Measurements from ENCODE around the gene PEX5.

PEX5 gene

DNA sequence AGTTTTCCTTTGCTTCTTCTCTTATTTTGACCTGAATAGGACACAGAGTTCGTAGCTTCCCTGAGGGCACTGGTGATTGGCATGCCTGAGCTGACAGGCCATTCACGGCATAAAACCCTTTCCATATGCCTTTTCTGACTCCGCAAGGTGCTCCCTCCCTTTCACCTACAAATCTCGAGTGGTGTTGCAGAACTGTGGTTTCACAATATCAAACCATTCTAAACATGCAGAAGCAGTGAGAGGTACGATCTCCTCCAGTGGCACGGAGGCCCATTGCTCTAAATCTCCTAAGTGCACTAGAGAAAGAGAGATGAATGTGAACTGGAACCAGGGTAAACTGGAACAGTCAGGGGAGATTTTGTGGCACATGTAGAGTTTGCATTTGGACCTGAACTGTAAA lies 35.4 kb upstream of the PEX5 start:
- DNase-seq (ENCODE audit: low read depth in 2 of 2), result no peak
- H3K4me3 ChIP-seq (replicated peaks in 1 of 2; ENCODE audit: low read depth in 2 of 2, low read length in 2 of 2), result no peak overlapping the region
- TF ChIP-seq, protein P1, sequence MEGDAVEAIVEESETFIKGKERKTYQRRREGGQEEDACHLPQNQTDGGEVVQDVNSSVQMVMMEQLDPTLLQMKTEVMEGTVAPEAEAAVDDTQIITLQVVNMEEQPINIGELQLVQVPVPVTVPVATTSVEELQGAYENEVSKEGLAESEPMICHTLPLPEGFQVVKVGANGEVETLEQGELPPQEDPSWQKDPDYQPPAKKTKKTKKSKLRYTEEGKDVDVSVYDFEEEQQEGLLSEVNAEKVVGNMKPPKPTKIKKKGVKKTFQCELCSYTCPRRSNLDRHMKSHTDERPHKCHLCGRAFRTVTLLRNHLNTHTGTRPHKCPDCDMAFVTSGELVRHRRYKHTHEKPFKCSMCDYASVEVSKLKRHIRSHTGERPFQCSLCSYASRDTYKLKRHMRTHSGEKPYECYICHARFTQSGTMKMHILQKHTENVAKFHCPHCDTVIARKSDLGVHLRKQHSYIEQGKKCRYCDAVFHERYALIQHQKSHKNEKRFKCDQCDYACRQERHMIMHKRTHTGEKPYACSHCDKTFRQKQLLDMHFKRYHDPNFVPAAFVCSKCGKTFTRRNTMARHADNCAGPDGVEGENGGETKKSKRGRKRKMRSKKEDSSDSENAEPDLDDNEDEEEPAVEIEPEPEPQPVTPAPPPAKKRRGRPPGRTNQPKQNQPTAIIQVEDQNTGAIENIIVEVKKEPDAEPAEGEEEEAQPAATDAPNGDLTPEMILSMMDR (IDR thresholded peaks at IDR 0.05; ENCODE audit: low read depth, low read length), result no peak

DNA sequence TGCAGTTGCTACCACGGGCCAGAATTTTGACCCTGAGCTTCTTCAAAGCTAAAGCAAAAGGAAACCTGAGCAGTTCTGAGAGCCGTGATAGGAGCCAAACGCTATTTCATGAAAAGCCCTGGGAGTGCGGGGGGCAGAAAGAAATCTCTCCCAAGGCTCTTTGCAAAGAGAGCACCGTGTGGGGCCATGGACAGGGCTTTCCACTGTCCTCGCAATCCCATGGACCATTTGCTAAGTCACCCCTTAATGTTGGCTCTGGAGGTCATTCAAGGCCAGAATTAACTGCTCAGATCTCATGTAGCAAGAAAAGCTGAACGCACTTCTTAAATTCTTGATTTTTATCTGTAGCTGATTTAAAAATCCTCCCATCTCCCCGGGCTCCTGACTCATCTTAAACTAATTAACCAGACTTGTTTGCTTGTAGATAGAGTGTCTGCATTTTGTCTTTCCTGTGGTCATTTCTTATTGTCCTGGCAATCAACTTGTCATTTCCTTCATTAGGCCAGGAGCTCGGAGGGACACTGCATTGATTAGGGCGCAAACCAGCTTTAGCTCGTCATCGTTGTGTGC lies 34.5 kb upstream of the PEX5 start:
- DNase-seq (ENCODE audit: low read depth in 2 of 2), result no peak
- H3K4me3 ChIP-seq (replicated peaks in 1 of 2; ENCODE audit: low read depth in 2 of 2, low read length in 2 of 2), result no peak overlapping the region
- TF ChIP-seq, protein P1 (IDR thresholded peaks at IDR 0.05; ENCODE audit: low read depth, low read length), result no peak

DNA sequence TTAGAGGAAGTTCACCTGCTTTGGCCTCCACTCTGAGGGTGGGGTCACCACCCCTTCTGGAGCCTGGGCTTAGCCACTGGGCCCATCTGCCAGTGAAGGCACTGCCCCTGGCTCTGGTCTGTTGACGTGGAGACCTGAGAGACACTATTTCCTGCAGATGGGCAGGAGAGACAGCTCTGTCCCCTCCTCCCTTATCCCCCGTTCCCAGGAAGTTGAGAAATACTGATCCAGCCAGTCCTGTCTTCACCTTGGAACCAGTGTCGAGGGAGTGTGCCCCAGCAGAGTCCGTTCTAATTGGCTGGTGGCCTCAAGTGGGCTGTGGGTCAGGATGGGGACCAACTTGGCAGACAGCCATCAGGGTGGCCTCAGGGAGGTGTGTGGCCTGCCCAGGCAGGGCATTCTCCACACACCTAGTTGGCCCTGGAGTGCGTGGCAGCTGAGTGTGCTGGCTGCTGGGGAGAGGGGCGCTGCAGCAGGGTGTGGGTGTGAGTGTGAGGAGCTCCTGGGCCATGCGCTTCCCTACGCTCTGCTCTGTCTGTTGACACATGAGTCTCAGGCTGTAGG lies 33.9 kb upstream of the PEX5 start:
- TF ChIP-seq, protein P1 (IDR thresholded peaks at IDR 0.05; ENCODE audit: low read depth, low read length), result no peak
- no peak overlapping the region for H3K4me3 ChIP-seq (replicated peaks in 1 of 2; ENCODE audit: low read depth in 2 of 2, low read length in 2 of 2)
- DNase-seq (ENCODE audit: low read depth in 2 of 2), result no peak

DNA sequence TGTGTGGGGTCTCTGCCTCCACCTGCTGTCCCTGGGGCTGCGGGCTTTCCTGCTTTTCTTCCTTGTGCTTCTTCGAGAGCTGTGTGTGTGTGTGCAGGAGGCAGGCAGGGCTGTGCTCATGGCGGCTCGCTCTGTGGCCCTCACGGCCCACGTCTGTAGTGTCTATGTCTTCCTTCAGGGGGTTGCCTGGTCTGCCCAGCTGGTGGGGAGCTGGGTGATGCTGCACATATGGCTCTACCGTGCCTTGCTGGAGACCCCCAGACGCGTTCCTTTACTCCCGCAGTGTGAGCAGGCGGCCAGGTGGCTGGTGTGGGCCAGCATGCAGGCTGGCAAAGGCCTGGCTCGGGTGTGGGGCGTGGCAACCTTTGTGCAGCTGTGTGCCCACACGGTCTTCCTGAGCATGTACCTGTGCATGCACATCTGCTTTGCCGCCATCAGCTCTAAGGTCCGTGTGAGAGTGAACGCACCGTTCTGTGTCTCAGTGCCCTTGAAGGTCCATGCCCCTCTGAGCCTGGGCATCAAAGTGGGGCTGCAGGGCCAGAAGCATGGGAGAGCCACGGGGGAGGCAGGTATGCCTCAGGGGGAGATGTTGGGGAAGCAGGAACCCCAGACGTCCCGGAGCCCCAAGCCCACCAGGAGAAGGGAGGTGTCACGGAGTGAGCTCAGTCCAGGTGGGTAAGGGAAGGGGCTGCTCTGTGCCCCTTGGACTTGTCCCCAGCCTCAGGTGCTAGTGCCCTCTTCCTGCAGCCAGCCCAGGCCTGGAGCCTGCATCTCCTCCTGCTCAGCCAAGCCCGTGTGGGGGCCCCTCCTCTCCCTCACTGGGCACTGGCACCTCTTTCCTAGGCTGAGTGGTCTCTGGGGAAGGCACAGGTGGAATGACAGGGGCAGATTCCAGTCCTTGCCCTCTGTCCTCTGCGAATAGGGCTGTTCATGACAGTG lies 33.0 kb upstream of the PEX5 start:
- DNase-seq (ENCODE audit: low read depth in 2 of 2), result no peak
- TF ChIP-seq, protein P1 (IDR thresholded peaks at IDR 0.05; ENCODE audit: low read depth, low read length), result no peak
- no peak overlapping the region for H3K4me3 ChIP-seq (replicated peaks in 1 of 2; ENCODE audit: low read depth in 2 of 2, low read length in 2 of 2)

DNA sequence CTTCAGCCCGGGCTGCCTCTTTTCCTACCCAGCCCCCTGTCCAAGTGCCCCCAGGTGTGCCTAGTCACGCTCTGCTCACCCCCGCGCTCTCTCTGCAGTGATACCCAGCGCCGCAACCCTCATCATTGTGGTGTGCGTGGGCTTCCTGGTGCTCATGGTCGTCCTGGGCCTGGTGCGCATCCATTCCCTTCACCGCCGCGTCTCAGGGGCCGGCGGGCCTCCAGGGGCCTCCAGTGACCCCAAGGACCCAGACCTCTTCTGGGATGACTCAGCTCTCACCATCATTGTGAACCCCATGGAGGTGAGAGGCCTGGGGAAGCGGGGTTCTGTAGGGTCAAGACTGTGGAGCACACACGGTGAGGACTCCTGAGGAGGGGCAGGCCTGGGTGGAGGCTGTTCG lies 32.1 kb upstream of the PEX5 start:
- DNase-seq (ENCODE audit: low read depth in 2 of 2), result no peak
- TF ChIP-seq, protein P1 (IDR thresholded peaks at IDR 0.05; ENCODE audit: low read depth, low read length), result no peak
- H3K4me3 ChIP-seq (replicated peaks in 1 of 2; ENCODE audit: low read depth in 2 of 2, low read length in 2 of 2), result no peak overlapping the region

DNA sequence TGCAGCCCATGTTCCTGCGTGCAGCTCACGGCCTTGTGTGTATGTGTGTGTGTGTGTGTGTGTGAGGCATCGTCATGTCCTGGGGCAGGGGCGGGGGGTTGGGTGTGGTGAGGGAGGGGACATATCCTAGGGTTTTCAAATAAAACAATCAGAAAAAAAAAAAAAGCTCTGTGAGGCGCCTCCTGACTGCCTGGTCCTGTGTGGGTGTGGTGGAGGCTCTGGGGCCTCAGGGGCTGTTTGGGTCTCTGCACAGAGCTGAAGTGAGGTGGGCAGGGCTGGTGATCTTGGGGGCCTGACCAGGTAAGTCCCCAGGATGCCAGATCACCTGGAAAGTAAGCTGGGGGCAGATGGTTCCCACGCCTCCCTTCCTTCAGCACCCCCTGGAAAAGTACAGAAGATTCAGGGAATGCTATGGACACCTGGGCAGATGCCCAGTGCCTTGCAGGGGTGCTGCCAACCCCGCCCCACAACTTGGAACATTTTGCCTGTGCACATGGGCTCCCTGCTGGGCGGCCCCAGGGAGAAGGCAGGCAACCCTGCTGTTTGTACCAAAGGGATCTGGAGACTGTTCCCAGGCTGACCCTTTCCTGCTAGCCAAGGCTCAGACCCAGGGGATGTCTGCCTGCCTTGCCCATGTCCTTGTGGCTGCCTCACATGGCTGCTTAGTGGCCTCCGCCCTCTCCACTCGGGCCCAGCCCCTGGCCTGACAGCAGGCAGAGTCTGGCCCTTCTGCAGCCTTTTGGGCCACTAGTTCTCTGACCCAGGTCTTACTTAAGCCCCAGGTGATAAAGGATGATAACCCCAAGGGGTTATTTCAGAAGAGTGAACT lies 30.5 kb upstream of the PEX5 start:
- DNase-seq (ENCODE audit: low read depth in 2 of 2), result no peak
- TF ChIP-seq, protein P1 (IDR thresholded peaks at IDR 0.05; ENCODE audit: low read depth, low read length), result no peak
- no peak overlapping the region for H3K4me3 ChIP-seq (replicated peaks in 1 of 2; ENCODE audit: low read depth in 2 of 2, low read length in 2 of 2)
